Measurements from ENCODE around the gene LIMS2.
A peak's percentile ranks its signal among the peaks of the same experiment; 100 is the strongest.

The LIMS2 gene

DNA sequence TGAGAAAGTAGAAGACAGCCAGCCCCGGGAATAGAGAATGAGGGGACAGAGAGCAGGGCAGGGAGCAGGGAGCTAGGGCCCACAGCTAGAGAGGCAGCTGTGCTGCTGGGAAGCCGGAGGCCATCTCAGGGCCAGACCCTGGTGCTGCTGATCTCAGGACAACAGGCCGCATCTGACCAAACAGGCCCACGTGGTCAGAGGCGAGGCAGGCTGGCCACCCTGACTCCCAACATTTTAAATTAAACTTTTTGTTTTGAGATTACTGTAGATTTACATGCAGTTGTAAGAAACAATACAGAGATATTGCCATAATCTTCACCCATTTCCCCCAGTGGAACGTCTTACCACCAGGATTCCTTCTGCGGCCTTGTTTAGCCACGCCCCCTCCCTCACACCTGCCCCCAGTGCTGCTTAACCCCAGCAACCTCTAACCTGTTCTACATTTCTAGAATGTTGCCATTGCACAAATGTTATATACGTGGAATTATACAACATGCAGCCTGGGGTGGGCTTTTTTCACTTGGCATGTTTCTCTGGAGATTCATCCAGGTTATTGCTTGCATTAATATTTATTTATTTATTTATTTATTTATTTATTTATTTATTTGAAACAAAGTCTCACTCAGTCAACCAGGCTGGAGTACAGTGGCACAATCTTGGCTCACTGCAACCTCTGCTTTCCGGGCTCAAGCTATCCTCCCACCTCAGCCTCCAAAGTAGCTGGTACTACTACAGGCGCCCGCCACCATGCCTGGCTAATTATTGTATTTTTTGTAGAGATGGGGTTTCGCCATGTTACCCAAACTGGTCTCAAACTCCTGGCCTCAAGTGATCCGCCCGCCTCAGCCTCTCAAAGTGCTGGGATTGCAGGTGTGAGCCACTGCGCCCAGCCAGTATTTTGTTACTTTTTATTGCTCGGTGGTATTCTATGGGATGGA lies 78.0 kb downstream of the LIMS2 start:
- H3K27ac ChIP-seq: no peak overlapping the region
- TF ChIP-seq, protein P1, sequence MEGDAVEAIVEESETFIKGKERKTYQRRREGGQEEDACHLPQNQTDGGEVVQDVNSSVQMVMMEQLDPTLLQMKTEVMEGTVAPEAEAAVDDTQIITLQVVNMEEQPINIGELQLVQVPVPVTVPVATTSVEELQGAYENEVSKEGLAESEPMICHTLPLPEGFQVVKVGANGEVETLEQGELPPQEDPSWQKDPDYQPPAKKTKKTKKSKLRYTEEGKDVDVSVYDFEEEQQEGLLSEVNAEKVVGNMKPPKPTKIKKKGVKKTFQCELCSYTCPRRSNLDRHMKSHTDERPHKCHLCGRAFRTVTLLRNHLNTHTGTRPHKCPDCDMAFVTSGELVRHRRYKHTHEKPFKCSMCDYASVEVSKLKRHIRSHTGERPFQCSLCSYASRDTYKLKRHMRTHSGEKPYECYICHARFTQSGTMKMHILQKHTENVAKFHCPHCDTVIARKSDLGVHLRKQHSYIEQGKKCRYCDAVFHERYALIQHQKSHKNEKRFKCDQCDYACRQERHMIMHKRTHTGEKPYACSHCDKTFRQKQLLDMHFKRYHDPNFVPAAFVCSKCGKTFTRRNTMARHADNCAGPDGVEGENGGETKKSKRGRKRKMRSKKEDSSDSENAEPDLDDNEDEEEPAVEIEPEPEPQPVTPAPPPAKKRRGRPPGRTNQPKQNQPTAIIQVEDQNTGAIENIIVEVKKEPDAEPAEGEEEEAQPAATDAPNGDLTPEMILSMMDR (conservative IDR thresholded peaks at IDR 0.05): no peak
- no peak for TF ChIP-seq ZFX (IDR thresholded peaks at IDR 0.05)

DNA sequence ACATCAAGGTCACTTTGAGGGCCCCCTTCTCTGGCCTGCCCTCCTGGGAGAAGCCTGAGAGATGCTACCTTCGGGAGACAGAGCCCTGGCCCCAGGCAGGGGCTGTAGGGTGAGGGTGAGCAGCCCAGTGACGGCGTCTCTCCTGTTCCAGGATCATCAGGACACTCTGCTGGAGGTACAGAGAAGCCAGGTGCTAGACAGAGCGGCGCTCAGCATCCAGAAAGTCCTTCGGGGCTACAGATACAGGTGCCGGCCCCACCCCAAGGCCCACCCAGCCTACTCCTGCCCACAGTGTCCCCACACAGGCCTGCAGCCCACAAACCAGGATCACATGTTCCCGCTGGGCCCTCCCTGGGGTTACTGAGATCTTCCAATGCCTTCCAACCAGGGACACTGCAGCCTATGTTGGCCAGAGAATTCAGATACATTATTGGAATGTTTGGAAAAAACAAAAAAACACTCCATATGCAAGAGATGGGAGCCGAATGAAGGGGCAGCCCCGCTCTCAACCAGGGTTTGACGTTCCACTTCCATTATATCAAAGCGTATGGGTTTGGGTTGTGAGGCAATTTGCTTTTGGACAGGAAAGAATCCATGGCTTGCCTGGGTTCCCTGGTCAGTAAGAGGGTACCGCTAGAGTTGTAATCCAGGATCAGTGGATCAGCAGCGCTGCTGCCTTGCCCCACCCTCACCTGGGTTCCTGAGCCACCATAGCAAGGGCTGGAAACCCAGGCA lies 78.9 kb downstream of the LIMS2 start:
- H3K27ac ChIP-seq: no peak overlapping the region
- no peak for TF ChIP-seq ZFX (IDR thresholded peaks at IDR 0.05)
- TF ChIP-seq, protein P1 (conservative IDR thresholded peaks at IDR 0.05): no peak

DNA sequence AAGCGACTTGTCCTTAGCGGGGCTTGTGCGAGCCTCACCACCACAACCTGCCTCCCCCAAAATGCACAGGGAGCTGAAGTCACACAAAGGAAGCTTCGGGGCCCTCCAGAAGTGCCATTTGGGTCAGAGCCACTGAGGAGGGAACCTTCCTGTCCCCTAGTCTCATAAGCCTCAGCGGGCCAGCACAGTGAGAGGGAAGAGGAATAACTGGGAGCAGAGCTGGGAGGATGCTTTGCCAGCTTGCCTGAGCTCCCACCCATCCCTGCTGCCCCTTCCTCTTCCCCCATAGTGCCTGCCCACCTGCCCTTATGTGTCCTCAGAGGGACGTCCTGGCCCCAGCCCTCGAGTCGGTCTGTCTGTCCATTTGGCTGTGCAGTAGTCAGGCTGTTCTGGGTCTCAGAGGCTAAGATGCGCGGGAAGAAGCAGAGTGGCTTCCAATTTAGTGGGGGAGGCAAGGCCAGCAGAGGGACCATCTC lies 81.2 kb downstream of the LIMS2 start:
- no peak overlapping the region for H3K27ac ChIP-seq
- TF ChIP-seq ZFX (IDR thresholded peaks at IDR 0.05): no peak
- TF ChIP-seq, protein P1 (conservative IDR thresholded peaks at IDR 0.05): no peak

DNA sequence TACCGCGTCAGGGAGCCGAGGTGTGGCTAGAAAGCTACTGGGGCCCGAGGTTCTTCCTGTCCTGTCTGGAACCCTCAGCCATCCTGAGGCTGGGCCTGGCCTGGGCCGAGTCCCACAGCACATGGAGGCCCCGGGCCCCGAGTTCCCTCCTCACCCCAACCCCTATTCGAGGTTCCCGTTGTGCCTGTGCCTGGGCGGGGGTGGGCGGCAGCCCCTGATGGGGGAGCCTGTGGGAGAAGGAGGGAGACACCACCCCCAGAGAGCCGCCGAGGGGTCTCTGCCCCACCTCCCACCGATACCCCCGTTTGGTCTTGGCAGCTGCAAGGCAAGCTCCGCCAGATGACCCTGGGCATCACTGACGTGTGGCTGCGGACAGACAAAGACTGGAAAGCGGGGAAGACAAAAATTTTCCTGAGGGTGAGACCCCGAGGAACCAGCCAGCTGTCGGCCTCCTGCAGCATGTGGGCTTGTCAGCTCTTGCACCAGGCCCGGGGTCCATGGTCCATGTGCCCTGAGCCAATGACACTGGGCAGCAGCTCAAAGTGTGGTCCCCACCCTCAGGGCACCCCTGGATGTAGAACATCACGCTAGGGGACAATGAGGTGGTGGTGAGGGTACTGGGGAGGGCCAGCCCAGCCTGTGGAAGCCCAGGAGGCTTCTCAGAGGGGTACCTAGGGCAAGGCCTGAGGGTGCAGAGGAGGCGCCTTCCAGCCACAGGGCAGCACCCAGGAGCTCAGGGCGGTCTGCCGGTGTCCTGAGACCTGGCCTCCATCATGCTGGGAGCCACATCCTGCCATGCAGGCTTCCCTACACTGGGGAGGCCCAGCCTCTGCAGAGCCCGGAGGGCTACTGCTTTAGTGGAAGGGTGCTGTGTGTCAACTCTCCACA lies 81.9 kb downstream of the LIMS2 start:
- TF ChIP-seq, protein P1 (conservative IDR thresholded peaks at IDR 0.05): no peak
- no peak for TF ChIP-seq ZFX (IDR thresholded peaks at IDR 0.05)
- no peak overlapping the region for H3K27ac ChIP-seq

DNA sequence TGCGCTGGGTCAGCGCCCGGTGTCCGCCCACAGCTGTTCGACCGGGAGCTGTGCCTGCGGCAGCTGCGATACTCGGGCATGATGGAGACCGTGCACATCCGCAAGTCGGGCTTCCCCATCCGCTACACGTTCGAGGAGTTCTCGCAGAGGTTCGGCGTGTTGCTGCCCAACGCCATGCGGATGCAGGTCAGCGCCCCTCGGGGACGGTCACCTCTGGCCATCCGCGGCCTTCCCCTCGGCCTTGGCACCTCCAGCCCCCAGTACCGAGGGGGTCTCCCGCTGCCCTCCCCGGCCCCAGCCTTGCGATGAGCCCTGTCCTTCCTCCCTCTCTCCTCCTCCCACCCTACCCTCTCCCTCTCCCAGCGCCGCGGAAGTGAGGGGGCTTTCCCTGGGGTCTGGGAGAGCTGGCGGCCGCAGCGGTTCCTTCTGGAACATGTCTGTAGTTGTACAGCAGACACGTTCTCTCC lies 82.5 kb downstream of the LIMS2 start:
- H3K27ac ChIP-seq: no peak overlapping the region
- TF ChIP-seq ZFX (IDR thresholded peaks at IDR 0.05): no peak
- TF ChIP-seq, protein P1 (conservative IDR thresholded peaks at IDR 0.05): no peak

DNA sequence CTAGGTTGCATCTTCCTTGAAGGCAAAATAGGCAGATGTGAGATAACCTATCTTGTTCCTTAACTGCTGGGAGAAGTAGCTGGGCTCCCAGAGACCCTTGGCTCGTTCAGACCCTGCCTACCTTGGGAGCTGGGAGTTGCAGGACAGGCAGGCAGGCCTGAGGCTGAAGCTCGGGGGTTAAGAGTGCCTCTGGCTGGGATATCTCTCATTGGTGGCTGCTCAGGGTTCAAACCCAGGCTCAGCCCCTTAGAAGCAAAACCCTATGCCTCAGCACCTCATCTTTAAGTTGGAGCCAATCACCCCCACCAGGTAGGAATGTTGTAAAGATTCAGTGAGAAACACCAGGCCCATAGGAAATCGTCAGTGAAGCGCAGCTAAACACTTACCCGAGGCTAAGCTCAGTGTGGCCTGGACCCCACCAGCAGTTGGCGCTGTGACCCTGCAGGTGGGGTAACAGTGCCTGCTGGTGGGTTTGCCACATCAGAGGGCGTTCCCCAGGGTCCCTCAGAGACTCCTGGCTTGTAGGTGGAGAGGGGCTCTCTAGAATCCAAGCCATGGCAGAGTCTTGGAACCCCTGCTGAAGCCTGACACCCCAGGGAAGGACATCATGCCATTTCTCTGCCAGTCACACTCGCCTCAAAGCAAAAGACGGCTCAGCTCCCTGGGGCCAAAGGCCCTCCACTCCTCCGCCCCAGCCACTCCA lies 84.0 kb downstream of the LIMS2 start:
- H3K27ac ChIP-seq: no peak overlapping the region
- TF ChIP-seq ZFX (IDR thresholded peaks at IDR 0.05): no peak
- TF ChIP-seq, protein P1 (conservative IDR thresholded peaks at IDR 0.05): peak; percentile 92
